EH (cell line): ENCODE results near the gene ACBD4.

ENCODE experiments used
- DNase-seq: peaks from one replicate; pipeline ENCODE4 v3.0.0-alpha.2; 2015; ENCODE audit warnings: low read depth

ACBD4 gene

DNA sequence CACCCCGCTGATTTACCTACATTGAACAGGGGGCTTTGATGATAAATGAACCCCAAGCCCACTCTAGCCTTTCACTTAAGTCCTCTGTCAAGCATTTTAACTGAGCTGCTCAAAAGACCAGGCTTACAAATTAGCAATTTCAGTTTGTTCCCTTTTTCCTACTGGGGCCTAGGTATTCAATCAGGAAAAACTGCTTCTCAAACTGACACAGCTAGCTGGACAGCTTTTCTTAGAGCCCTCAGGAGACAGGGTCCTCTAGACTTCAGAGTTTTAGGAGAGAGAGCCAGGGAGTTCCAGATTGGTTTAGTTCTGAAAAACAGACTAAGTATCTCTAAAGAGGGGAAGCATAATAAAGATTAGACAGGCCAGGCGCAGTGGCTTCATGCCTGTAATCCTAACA lies 20.0 kb downstream of the ACBD4 start:
- no peak for DNase-seq

DNA sequence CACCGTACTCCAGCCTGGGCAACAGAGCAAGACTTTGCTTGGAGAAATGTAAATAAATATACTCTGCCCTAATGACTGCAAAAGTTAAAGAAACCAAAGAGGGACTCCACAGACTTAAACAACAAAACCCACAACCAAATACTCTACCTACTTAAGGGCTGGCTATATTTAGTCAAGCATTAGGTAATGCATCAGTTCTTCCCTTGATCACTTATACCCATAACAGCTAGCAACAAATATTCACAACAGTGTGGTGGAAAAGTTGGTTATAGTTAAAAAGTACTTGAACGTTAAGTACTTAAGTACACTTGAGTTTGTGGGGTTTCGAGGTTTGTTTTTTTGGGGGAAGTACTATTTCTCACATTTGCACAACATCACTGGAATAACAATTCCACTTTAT lies 20.8 kb downstream of the ACBD4 start:
- DNase-seq = no peak

DNA sequence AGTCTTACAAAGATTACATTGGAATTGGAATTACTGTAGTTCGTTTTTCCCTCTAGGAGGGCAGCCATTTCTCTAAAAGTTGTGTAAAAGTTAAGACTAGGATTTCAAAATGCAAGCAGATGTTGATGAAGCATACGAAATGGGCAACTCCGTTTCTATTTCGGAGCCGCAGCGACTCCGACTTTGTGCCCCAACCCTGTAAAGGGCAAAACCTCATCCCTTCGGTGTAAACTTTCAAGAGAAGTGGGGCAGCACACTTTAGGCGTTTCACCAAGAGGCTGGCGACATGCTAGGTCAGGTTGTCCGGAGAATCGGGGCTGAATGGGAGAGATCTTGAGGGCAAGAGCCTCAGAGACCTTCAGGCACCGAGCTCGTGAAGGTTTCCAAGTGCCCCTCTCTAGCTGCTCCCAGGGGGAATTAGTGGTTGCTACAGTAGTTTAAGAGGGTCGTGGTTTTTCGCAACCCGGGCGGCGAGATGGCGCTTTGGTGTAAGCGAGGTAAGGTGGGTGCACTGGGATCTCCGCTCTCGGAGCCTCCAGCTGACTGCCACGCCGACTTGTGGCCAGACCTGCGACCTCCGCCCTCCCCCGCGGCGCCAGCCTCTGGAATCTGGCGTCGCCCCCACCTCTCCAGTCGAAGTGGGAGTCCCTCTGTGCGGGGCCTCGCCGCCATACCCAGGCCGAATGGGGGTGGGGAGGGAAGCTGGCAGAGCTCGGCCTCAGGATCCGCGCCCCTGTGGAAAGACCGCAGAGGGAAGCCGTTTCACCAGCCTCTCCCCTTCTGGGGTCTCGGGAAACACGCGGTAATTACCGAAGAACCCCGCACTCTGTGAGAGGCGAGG lies 25.2 kb downstream of the ACBD4 start:
- DNase-seq = peak; percentile 73

DNA sequence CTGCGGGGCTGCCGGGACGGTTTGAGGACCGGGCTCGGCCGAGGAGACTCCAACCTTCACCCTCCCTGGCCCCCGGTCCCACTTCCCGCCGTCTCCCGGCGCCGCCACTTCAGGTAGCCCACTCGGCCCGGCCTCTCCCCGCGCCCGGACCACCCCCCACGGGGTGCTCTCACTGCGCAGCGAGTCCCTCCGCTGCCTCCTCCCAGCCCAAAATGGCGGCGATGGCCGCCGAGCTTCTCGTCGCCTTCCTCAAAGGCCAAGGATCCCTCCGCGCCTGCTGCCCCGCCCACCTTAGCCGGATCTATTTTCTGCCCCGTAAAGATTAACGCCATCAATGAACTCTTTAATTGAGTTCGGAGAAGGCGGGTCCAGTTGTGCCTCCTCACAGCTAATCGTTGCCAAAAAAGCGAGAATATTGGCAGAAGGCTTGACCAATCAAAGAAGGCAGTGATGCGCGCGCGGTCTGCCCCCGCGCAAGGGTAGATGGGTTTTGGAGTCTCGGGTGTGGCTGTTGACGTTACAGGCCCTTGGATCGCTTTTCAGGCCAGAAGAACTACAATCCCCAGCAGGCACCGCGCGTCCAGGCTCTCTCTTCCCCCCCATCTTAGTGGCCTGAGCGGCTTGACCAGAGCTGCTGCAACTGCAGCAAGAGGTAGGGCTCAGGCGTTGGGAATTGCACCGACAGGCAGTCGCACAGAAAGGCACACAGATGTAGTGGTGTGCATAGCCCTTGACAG lies 26.0 kb downstream of the ACBD4 start, which contains the start of gene HEXIM2:
Gene HEXIM2, plus strand, starts transcription at position 588 of the 737 bp plus-strand sequence. CDS start 919 bp downstream, outside the sequence.
- DNase-seq = peak; percentile 99

DNA sequence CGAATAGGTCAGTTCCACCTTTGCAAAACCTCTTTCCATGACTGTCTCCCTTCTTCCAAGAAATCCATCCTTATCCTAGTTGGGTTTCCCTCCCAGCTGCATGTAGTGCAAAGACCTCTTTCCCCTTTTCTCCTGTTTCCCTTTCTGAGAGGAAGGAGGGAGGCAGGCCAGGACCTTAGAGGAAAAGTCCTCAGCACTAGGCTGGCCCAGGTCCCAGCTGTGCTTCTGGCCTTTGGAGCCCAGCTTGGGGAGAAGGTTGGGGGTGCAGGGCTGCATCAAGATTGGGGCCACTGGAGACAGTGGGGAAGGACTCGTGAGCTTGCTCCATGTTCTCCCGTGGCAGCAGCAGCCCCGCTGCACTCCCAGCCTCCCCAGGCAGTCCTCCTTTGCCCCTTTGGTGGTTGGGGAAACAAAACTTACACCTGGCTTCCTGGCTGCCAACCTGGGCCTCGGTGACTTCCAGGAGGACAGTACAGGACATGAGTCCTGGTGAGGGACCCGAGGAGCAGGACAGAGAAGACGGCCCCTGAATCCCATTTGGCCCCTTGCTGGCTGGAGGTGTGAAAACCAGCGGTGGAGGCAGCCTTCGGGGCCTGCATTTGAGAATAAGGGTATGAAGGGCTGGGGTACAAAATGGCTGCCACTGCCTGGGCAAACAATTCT lies 26.7 kb downstream of the ACBD4 start:
- no peak for DNase-seq

DNA sequence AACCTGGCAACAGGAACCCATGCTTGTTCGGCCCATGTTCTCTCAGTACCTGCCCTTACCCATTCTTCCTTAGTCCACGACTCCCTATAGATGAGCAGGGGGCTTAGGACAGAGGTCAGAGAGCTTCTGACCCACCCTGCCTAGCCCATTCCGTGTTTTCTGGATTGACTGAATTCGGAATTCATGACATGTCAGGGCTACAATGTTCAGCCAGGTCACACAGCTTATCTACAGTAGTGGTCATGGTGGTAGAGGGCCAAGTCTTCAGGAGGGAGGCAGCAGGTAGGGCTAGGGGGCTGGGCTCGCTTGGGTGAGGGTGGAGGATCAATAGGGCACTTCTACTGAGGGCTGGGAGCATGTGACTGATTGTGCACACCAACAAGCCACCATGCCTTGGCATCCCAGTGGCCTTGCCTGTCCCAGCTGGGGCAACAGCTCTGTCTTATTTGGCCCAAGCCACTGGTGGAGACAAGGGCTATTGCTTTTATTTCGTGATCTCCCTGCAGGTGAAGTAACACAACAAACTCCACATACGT lies 29.3 kb downstream of the ACBD4 start:
- no peak for DNase-seq

DNA sequence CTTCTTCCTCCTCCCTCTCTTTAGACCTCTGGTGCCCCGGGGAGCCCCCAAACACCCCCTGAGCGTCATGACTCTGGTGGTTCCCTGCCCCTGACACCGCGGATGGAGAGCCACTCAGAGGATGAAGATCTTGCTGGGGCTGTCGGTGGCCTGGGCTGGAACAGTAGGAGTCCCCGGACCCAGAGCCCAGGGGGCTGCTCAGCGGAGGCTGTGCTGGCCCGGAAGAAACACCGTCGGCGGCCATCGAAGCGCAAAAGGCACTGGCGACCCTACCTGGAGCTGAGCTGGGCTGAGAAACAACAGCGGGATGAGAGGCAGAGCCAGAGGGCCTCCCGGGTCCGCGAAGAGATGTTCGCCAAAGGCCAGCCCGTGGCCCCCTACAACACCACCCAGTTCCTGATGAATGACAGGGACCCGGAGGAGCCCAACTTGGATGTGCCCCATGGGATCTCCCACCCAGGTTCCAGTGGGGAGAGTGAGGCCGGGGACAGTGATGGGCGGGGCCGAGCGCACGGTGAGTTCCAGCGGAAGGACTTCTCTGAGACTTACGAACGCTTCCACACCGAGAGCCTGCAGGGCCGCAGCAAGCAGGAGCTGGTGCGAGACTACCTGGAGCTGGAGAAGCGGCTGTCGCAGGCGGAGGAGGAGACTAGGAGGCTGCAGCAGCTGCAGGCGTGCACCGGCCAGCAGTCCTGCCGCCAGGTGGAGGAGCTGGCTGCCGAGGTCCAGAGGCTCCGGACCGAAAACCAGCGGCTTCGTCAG lies 33.7 kb downstream of the ACBD4 start:
- no peak for DNase-seq

DNA sequence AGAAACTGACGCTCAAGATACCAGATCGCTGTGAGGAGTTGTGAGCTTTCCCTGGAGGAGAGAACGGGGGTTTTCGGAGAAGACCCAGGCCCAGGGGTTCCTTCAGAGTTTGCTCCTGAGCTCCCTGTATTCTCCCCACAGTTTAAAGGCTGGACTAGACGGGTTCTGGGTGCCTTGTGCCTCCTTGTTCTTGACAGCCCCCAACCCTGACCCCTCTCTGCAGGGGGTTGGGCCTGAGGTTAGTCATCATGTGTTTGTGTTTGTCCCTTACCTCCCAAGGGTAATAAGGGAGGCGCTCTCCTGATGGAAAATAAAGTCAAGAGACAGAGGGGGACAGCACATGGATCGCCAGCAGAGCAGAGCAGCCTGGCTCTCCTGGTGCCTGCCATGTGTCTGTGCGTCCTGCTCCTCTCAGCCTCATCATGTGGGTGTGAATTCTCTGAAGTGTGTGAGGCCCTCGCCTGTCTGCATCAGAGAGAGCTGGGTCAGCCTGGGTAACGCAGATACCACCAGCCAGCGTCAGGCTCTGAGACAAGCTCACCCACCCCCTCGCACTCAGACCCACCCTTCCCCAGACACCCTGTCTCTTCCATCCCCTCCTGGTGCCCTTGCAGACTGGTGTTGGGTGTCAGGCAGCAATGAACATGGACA lies 34.9 kb downstream of the ACBD4 start:
- DNase-seq = no peak

DNA sequence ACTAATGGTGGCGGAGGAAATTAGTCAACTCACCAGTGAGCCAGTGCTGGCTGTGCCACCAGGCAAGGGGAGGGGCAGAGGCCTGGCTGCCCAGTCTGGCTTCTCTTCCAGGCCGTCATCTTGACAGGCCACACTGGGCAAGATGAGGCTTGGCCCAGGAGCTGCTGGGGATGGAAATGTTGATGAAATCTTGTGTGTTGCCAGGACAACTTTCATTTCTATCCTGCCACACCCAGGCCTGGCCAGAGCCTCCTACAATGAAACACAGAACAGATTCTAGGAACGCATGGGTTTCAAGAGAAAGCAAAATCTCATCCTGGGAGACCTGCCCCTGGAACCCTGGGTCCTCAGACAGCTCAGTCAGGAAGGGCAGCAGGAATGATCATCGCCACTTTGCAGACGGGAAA lies 35.4 kb downstream of the ACBD4 start:
- DNase-seq = peak; percentile 89

DNA sequence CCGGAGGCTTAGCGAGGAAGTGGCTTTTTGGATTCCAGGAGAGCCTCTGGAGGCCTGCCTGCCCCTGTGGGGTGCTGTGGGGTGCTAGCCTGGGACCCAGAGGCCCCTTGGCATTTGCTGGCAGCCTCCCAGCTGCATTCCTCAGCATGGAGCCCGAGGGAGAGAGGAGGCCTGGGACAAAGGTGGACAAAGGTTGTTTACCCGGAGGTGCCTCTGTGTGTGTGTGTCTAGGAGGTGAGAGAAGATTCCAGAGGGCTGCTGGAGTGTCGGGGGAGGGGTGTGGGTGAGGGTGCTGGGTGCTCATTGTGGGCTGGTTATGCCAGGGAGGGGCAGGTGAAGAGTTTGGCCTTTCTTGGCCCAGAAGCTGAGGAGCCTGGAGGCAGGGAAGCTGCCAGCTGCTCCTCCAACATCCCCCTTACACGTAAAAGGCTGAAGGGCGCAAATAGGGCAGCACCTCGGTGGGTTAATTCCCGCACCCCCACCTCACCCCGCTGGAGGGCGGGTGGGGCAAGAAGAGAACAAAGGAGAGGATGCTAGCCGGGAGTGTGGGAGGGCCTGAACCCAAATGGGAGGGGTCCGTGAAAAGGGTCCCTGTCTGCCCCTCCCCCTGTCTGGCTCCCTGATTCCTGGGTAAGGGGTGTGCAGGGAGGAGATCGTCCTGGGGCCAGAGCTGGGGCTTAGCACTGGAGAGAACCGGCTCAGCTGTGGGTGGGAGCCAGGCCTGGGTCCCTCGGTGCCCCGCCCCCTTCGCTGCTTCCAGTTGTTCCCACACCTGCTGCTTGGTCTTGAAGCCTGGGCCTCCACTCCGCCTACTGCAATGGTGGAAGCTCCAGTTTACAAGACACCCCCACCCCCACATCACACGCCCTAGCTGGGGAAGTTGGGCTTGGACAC lies 36.1 kb downstream of the ACBD4 start:
- DNase-seq = peak; percentile 66

DNA sequence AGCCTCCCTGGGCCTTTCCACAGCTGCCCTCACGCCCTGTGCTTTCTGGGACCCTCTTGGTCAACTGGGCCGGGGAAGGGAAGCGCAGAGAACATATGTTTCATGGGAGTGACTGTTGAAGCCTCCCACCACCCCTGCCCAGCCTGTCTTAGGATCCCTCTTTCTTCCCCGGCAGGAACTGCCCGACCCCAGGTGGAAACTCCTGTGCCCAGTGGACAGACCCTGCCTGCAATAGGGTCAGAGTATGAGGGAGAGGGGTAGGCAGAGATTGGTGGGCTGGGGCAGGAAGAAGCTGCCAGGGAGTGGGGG lies 36.7 kb downstream of the ACBD4 start:
- no peak for DNase-seq

DNA sequence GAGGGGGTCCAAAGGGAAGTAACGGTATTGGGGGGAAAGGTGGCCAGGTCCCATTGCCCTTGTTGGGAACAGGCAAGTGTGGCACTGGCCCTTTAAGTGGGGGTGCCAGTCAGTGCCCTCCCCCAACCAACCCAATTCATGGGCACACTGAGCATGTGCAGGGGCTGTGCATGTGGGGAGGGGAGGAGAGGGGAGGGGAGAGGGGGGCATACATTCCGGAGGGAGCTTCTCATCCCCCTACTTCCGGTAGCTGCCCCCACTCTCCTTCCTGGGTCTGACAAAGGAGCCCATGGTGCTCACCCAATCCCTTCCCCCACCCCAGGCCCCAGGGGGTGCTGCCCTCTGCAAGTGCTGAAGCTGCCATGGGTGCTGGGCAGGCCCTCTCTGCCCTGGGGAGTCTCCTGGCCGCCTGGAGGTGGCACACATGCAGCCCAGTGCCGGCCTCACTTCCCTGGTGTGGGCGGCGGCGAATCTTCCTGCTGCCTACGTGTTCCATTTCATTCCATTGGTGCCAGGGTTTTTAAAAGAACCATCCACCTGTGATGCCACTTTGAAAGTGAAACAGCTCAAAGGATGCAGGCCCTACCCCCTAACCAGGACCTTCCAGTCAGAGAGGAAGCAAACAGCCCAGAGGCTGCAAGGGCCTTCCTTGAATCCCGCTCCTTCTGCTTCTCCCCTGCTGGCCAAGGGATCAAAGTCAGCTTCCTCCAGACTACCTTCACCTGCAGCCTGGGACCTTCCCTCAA lies 37.2 kb downstream of the ACBD4 start:
- DNase-seq = peak; percentile 94

DNA sequence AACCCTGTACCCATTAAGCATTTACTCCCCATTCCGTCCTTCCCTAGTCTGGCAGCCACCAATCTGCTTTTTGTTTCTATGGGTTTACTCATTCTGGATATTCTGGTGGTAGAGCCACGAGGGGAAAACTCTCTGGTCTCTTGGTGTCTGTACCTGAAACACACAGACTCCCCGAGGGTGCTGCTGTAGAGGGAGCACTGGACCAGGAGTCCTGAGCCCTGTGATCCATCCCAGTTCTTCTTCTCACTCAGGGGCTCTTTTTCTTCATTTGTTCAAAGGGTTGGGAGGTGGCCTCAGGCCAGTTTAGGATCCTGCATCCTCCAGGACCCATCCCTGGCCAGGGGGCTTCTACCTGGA lies 40.2 kb downstream of the ACBD4 start:
- no peak for DNase-seq

DNA sequence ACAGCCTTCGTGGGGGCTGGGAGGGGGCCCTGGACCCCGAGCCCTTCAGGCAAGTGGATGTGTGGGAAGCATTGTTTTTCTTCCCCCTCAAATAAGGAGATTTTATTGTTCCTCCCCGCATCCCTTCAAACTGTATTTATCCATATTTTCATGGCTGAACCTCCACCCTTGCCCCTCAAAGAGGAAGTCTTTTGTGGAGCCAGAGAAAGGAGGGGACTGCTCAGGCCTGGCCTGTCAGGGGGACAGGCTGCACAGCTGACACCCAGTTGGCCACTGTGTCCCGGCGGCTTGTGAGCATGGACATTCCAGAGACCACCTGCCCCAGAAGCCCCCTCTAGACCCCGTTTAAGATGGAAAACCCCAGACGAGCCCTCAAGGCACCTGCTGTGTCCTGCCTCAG lies 42.1 kb downstream of the ACBD4 start:
- no peak for DNase-seq

DNA sequence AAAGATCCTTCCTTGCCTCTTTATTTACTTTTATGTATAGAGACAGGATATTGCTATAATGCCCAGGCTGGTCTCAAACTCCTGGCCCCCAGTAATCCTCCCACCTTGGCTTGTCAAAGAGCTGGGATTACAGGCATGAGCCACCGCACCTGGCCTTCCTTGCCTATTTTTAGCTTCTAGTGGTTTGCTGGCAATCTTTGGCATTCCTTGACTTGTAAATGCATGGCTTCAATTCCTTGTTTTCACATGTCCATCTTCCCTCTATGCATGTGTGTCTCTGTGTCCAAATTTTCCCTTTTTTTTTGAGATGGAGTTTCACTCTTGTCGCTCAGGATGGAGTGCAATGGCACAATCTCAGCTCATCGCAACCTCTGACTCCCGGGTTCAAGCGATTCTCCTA lies 48.7 kb downstream of the ACBD4 start:
- DNase-seq = no peak

DNA sequence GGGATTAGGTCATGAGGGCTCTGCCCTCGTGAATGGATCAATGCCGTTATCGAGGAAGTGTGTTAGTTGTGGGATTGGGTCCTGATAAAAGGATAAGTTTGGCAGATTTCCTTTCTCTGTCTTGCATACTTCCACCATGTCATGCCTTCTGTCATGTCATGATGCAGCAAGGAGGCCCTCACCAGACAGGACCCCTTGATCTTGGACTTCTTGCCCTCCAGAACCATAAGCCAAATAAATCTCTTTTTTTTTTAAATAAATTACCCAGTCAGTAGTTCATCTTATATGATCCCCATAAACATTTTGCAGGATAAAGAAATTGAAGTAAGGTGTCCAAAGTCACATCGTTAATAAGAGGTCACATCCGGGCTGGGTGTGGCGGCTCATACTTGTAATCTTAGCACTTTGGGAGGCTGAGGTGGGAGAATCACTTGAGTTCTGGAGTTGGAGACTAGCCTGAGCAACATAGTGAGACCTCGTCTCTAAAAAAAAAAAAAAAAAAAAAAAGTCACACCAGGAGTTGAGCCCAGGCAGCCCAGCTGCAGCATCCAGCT lies 51.4 kb downstream of the ACBD4 start:
- no peak for DNase-seq

DNA sequence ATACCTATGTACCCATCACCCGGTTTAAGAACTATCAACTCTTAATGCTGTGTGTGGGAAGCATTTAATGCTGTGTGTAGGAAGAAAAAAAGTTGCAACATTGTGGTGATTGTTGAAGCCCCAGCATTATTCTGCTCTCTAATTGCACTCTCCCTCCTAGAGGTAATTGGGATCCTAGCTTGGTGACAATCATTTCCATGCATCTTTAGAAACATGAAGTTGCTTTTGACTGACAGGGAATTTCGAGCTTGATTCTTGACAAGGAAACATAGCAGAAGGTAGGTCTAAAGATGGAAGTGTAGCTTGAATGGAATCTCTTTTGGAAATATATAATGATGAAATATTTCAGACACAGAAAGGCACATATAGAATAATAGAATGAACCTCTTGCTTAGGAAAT lies 53.5 kb downstream of the ACBD4 start:
- no peak for DNase-seq

DNA sequence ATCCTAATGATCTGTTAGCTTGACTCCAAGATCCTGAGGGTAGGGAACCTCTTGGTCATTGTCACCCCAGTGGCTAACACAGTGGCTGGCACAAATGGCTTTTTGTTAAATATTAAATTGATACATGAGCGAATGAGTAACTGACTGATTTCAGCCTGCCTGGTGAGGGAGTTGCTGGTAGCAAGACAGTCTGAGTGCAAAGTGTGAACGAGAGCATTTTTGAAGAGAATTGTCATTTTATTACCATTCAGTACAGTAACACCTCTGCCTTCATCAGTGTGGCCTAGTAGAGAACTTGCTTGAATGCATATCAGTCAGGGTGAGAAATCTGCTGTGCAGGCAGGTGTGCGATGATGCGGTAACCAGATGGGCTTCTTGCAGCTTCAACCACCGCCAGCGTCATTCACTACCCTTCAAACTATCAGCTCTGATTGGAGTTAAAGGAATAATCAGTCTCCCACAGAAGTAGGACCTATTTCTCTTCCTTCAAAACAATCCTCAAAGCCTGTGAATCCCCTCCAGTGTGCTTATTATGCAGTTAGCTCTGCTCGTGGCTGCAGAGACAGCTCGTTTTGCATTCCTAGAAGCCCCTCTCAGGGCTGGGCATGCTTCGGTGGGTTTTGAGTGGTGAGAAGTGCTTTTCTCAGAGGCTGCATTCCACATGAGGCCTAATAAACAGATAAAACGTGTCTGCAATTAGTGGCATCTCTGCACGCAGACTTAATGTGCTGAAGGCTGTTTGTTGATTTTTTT lies 55.2 kb downstream of the ACBD4 start:
- no peak for DNase-seq
